ENCODE results near the gene SLC25A41. TPM values are rescaled to one million over a fixed set of nuclear protein-coding genes. Genes with fewer than 3 reads are reported as not detected.
A peak's percentile ranks its signal among the peaks of the same experiment; 100 is the strongest.

SLC25A41 gene
- total and polyA plus RNA-seq, 2 donors (not counting 1 experiment from before 2014, with no cell fraction given), result 0.30 to 0.48 TPM

DNA sequence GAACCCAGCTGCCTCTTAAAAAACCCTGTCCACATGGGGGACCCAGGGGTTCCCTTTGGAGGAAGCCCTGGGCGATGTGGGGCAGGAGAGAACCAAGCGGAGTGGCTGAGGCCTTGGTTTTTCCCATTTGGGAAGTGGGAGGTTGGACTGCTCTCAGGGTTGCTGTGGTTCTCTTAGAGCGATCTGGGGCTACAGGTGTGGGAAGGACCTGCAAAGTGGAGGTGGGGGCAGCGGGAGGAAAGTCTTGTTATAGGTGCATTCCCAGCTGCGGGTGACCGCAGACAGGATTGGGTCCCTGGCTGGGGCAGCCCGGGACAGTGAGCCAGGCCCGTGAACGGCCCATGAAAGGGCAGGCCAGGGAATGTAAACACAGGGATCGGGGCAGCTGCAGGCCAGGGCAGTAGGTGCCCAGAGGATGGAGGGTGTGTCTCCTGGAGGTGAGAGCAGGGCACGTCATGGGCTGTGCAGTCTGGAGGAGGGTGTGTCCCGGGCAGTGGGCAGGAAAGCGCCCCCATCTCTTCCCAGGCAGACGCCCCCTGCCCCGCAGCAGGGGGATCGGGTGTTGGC is 25.2 kb upstream of the SLC25A41 start:
- TF ChIP-seq, protein P1, sequence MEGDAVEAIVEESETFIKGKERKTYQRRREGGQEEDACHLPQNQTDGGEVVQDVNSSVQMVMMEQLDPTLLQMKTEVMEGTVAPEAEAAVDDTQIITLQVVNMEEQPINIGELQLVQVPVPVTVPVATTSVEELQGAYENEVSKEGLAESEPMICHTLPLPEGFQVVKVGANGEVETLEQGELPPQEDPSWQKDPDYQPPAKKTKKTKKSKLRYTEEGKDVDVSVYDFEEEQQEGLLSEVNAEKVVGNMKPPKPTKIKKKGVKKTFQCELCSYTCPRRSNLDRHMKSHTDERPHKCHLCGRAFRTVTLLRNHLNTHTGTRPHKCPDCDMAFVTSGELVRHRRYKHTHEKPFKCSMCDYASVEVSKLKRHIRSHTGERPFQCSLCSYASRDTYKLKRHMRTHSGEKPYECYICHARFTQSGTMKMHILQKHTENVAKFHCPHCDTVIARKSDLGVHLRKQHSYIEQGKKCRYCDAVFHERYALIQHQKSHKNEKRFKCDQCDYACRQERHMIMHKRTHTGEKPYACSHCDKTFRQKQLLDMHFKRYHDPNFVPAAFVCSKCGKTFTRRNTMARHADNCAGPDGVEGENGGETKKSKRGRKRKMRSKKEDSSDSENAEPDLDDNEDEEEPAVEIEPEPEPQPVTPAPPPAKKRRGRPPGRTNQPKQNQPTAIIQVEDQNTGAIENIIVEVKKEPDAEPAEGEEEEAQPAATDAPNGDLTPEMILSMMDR (IDR thresholded peaks at IDR 0.05), result no peak
- TF ChIP-seq EZH2 (IDR thresholded peaks at IDR 0.05; ENCODE audit: borderline replicate concordance, insufficient read depth, low read depth, low read length, poor library complexity, severe bottlenecking), result no peak
- Histone ChIP-seq H3K4me2 (replicated peaks; ENCODE audit: low read depth, low read length, poor library complexity, severe bottlenecking) (peak overlapping the region; percentile 85), H3K4me1 (ENCODE audit: control insufficient read depth in 2 of 2, insufficient read depth in 2 of 2, low read length in 2 of 2) (peaks cover under 1 to 25% of the 10 kb centered on the region in 2 donors), H3K9ac (ENCODE audit: low read length) (peak overlapping the region; percentile 90), H3K79me2 (ENCODE audit: control insufficient read depth, insufficient read depth, low read length) (no peaks in the 10 kb centered on the region), H3K27me3 (replicated peaks in 1 of 4; ENCODE audit: control extremely low read depth in 1 of 4, control insufficient read depth in 3 of 4, insufficient read depth in 4 of 4, low read length in 3 of 4) (peaks cover 0 to 2% (median 0%) of the 10 kb centered on the region in 4 experiments), H4K20me1 (ENCODE audit: control insufficient read depth, insufficient read depth, low read length, poor library complexity, severe bottlenecking) (no peaks in the 10 kb centered on the region), H3K4me3 (ENCODE audit: control extremely low read depth in 1 of 5, extremely low read depth in 1 of 5, insufficient read depth in 1 of 5, low read depth in 2 of 5, low read length in 4 of 5) (peak overlapping the region in 4 of 5 experiments; percentile 70 to 93 (median 82)), H3K36me3 (replicated peaks in 1 of 2; ENCODE audit: control extremely low read depth in 1 of 2, control insufficient read depth in 1 of 2, extremely low read depth in 1 of 2, insufficient read depth in 2 of 2, low read length in 1 of 2) (peaks cover 0 to 6% of the 10 kb centered on the region in 2 experiments), H3K9me3 (ENCODE audit: control extremely low read depth in 1 of 3, control insufficient read depth in 2 of 3, insufficient read depth in 1 of 3, low read length in 2 of 3) (peaks cover 0 to 24% (median 8%) of the 10 kb centered on the region in 3 donors), H3K27ac (ENCODE audit: low read length in 2 of 2) (no peak overlapping the region), H2AFZ (ENCODE audit: insufficient read depth, low read depth, low read length, poor library complexity, severe bottlenecking) (peak overlapping the region; percentile 96)
- Mint-ChIP-seq H3K4me1 (peaks cover 22% of the 10 kb centered on the region), H3K9me3 (ENCODE audit: insufficient read depth) (no peaks in the 10 kb centered on the region), H3K27ac (peak overlapping the region; percentile 88), H3K27me3 (no peaks in the 10 kb centered on the region), H3K4me3 (peak overlapping the region; percentile 95)
- no peak for ATAC-seq (ENCODE audit: low read depth)
- intact Hi-C loops (cut with micrococcal nuclease), result no loop called here
- ChIA-PET POLR2A (interaction anchor here (0.5 to 1.3 kb wide), 3 partner anchors 23 to 68 kb away, joined by 3 to 10 read pairs (median 5); partner anchors contain the start of gene DENND1C), CTCF (interaction anchor here (0.6 to 1.1 kb wide), 2 partner anchors 34 to 195 kb away, joined by 3 to 4 read pairs; partner anchors contain the start of gene KHSRP)
- peak; percentile 40 for DNase-seq
- 55% methylated on average over 16 of the region's 16 CpGs for WGBS (ENCODE audit: insufficient coverage)

All from B cell (primary cell).